ENCODE data around the gene OPA3.
"Not testable (repeated sequence)": the region's sequence is repeated elsewhere in the genome, so short reads cannot be mapped to it uniquely, and the experiment has no call there.

- TF ChIP-seq, protein P1, sequence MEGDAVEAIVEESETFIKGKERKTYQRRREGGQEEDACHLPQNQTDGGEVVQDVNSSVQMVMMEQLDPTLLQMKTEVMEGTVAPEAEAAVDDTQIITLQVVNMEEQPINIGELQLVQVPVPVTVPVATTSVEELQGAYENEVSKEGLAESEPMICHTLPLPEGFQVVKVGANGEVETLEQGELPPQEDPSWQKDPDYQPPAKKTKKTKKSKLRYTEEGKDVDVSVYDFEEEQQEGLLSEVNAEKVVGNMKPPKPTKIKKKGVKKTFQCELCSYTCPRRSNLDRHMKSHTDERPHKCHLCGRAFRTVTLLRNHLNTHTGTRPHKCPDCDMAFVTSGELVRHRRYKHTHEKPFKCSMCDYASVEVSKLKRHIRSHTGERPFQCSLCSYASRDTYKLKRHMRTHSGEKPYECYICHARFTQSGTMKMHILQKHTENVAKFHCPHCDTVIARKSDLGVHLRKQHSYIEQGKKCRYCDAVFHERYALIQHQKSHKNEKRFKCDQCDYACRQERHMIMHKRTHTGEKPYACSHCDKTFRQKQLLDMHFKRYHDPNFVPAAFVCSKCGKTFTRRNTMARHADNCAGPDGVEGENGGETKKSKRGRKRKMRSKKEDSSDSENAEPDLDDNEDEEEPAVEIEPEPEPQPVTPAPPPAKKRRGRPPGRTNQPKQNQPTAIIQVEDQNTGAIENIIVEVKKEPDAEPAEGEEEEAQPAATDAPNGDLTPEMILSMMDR (IDR thresholded peaks at IDR 0.05): not testable (repeated sequence)
- not testable (repeated sequence) for TF ChIP-seq POLR2A, POLR2AphosphoS5 (IDR thresholded peaks at IDR 0.05)
Measured at GRCh38 chr19:45510352-45510751, 74.2 kb downstream of the OPA3 start.
